ENCODE measurements around the gene HOXB1.
"Not testable (repeated sequence)": the region's sequence is repeated elsewhere in the genome, so short reads cannot be mapped to it uniquely, and the experiment has no call there.

Gene HOXB1

DNA sequence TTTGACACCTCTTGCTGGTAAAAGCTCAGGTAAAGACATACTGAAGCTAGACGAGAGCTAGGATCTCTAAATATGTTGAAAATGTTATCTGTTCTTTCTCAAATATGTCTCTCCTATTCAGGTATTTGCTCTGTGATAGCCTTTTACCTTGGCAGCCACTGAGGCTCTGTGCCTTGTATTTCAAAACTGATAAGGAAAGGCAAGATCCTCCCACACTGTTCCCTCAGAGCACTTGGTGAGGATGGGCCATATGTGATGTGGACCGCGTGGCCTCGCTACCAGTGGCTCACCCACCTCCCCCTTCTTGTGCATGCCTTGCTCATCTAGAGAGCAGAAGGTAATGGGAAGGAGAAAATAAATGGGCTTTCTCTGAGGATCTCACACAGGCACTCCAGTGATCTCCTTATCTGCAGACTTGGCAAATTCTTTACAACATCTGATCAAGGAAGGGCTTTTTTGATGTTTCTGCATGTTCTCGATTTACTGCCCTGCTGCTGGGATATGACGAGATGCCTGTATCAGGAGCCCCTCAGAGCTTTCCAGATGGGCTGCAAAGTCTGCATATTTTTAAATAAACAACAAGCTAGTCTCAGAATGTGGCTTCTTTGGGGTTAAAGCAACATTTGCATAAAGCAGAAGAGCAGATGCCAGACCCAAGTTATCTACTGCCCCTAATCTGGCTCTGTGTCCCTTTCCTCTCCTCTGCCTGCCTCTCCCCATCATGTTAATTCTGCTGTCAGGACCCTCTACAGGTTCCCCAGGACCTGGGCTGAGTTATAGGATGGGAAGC, 16.9 kb downstream of the HOXB1 start:
- peaks cover 55% of the 10 kb centered on the region for H3K4me1 Mint-ChIP-seq (ENCODE audit: low read depth)
- H3K27me3 Mint-ChIP-seq (ENCODE audit: low read depth): peaks cover 35% of the 10 kb centered on the region
- peaks cover 10% of the 10 kb centered on the region for H3K36me3 Mint-ChIP-seq (ENCODE audit: low read depth)
- peak overlapping the region; percentile 74 for H3K27ac Mint-ChIP-seq
- no peak overlapping the region for H3K4me3 Mint-ChIP-seq
- H3K9me3 Mint-ChIP-seq: no peaks in the 10 kb centered on the region

DNA sequence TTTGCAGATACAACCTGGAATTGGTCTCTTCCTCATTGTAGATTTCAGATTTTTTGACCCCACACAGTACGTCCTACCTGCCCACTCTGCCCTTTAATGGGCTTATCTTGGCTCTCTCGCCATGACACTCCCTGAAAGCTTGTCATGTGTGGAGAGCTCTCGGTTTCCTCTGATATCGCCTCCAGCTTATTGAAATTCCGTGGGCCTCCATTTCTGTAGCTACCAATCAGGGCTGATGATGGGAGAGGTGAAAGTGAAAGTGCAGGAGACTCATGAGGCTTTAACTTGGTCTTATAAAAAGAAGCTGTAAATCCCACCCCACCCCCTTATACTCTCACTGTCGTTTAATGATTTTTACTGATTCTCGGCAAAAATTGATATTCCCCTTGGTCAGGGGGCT, 17.7 kb downstream of the HOXB1 start:
- H3K27ac Mint-ChIP-seq: peak overlapping the region; percentile 82
- H3K36me3 Mint-ChIP-seq (ENCODE audit: low read depth): peaks cover 10% of the 10 kb centered on the region
- H3K4me3 Mint-ChIP-seq: peak overlapping the region; percentile 75
- H3K9me3 Mint-ChIP-seq: no peaks in the 10 kb centered on the region
- H3K4me1 Mint-ChIP-seq (ENCODE audit: low read depth): peaks cover 59% of the 10 kb centered on the region
- H3K27me3 Mint-ChIP-seq (ENCODE audit: low read depth): peaks cover 35% of the 10 kb centered on the region

GRCh38 chr17:48510761-48511604, 19.8 kb downstream of the HOXB1 start:
- Mint-ChIP-seq H3K36me3 (ENCODE audit: low read depth) (peaks cover 12% of the 10 kb centered on the region), H3K27me3 (ENCODE audit: low read depth) (peaks cover 17% of the 10 kb centered on the region), H3K27ac (peak overlapping the region; percentile 80), H3K9me3 (no peaks in the 10 kb centered on the region), H3K4me1 (ENCODE audit: low read depth) (peaks cover 66% of the 10 kb centered on the region), H3K4me3 (peak overlapping the region; percentile 51)

DNA sequence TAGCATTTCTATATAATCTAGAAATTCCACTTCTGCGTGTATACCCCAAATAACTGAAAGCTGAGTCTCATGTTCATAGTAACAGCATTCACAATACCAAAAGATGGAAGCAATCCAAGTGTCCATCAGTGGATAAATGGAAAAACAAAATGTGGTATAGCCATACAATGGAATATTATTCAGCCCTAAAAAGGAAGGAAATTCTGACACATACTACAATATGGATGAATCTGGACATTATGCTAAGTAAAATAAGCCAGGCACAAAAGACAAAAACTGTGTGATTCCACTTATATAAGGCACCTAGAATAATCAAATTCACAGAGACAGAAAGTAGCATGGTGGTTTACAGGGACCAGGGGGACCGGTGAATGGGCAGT, 20.4 kb downstream of the HOXB1 start:
- Mint-ChIP-seq H3K27ac (peak overlapping the region; percentile 80), H3K9me3 (no peaks in the 10 kb centered on the region), H3K36me3 (ENCODE audit: low read depth) (peaks cover 13% of the 10 kb centered on the region), H3K27me3 (ENCODE audit: low read depth) (peaks cover 11% of the 10 kb centered on the region), H3K4me3 (no peak overlapping the region), H3K4me1 (ENCODE audit: low read depth) (peaks cover 69% of the 10 kb centered on the region)

- H3K36me3 Mint-ChIP-seq (ENCODE audit: low read depth); H3K4me3 Mint-ChIP-seq; H3K9me3 Mint-ChIP-seq; H3K27ac Mint-ChIP-seq; H3K27me3 Mint-ChIP-seq (ENCODE audit: low read depth): not testable (repeated sequence)
- H3K4me1 Mint-ChIP-seq (ENCODE audit: low read depth): peaks cover 70% of the 10 kb centered on the region
Observed at GRCh38 chr17:48509708-48510107, 21.1 kb downstream of the HOXB1 start.

GRCh38 chr17:48506246-48506645, 24.6 kb downstream of the HOXB1 start:
- Mint-ChIP-seq H3K4me1 (ENCODE audit: low read depth) (peaks cover 48% of the 10 kb centered on the region), H3K4me3 (peak overlapping the region; percentile 19), H3K27ac (peak overlapping the region; percentile 83), H3K9me3 (no peaks in the 10 kb centered on the region), H3K36me3 (ENCODE audit: low read depth) (peaks cover 3% of the 10 kb centered on the region), H3K27me3 (ENCODE audit: low read depth) (peaks cover 19% of the 10 kb centered on the region)

GRCh38 chr17:48505788-48506187, 25.0 kb downstream of the HOXB1 start:
- Mint-ChIP-seq H3K4me3 (peak overlapping the region; percentile 19), H3K4me1 (ENCODE audit: low read depth) (peaks cover 46% of the 10 kb centered on the region), H3K9me3 (no peaks in the 10 kb centered on the region), H3K27ac (peak overlapping the region; percentile 83), H3K36me3 (ENCODE audit: low read depth) (peaks cover 3% of the 10 kb centered on the region), H3K27me3 (ENCODE audit: low read depth) (peaks cover 23% of the 10 kb centered on the region)

DNA sequence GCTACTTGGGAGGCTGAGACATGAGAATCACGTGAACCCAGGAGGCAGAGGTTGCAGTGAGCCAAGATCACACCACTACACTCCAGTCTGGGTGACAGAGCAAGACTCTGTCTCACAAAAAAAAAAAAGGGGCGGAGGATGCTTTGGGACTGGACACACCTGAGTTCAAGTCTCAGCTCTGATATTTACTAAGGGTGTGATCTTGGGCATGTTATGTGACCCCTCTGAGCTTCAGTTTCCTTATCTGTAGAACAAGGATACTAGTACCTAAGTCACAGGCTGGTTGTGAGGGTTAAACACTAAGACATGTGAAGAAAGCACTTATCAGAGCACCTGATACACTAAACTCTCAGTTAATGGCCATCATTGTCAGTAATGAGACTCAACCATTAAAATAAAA, 25.9 kb downstream of the HOXB1 start:
- Mint-ChIP-seq H3K27me3 (ENCODE audit: low read depth) (peaks cover 31% of the 10 kb centered on the region), H3K4me1 (ENCODE audit: low read depth) (peaks cover 42% of the 10 kb centered on the region), H3K27ac (peak overlapping the region; percentile 79), H3K4me3 (peak overlapping the region; percentile 64), H3K36me3 (ENCODE audit: low read depth) (peaks cover 3% of the 10 kb centered on the region), H3K9me3 (no peaks in the 10 kb centered on the region)

DNA sequence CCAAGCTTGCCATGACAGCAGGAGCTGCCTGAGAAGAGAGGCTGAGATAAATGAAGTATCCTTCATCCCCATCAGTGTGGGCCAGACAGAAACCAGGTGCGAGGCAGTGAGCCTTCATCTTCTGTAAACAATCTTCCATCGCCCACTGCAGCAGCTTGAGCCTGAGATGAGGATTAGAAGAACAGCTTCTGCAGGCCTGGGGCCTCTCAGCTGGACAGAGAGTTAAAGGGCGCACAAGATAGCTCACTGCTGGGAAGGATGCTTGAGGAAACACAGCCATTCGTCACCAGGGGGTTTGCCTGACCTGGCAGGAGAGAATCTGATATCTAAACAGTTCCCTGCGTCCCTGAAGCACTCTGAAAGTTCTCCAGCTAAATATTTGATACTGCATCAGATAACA, 27.1 kb downstream of the HOXB1 start:
- H3K27me3 Mint-ChIP-seq (ENCODE audit: low read depth): peaks cover 37% of the 10 kb centered on the region
- no peaks in the 10 kb centered on the region for H3K9me3 Mint-ChIP-seq
- H3K4me3 Mint-ChIP-seq: no peak overlapping the region
- peaks cover 41% of the 10 kb centered on the region for H3K4me1 Mint-ChIP-seq (ENCODE audit: low read depth)
- peaks cover 3% of the 10 kb centered on the region for H3K36me3 Mint-ChIP-seq (ENCODE audit: low read depth)
- H3K27ac Mint-ChIP-seq: no peak overlapping the region

- Mint-ChIP-seq H3K4me1 (ENCODE audit: low read depth) (peaks cover 36% of the 10 kb centered on the region), H3K27ac (no peak overlapping the region), H3K27me3 (ENCODE audit: low read depth) (peaks cover 45% of the 10 kb centered on the region), H3K9me3 (no peaks in the 10 kb centered on the region), H3K36me3 (ENCODE audit: low read depth) (peaks cover 3% of the 10 kb centered on the region), H3K4me3 (no peak overlapping the region)
Observed at GRCh38 chr17:48502901-48503300, 27.9 kb downstream of the HOXB1 start.

DNA sequence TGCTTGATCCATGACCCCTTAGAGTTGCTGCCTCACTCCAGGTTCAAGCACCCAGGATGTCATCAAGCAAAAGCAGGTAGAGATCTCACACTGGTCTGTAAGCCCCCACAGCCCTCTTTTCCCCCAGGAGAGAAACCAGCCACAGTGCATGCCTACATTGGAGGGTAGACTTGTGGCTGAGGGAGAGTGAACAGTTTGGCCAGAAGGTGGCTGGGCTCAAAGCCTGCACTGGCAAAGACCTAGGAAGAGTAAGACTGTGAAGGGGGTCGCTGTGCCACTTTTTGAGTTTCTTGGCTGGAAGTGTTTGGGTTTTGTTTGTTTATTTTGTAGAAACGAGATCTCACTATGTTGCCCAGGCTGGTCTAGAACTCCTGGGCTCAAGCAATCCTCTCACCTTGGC, 28.5 kb downstream of the HOXB1 start:
- no peak overlapping the region for H3K27ac Mint-ChIP-seq
- H3K27me3 Mint-ChIP-seq (ENCODE audit: low read depth): peaks cover 51% of the 10 kb centered on the region
- no peaks in the 10 kb centered on the region for H3K9me3 Mint-ChIP-seq
- peaks cover 33% of the 10 kb centered on the region for H3K4me1 Mint-ChIP-seq (ENCODE audit: low read depth)
- H3K4me3 Mint-ChIP-seq: no peak overlapping the region
- H3K36me3 Mint-ChIP-seq (ENCODE audit: low read depth): peaks cover 3% of the 10 kb centered on the region

DNA sequence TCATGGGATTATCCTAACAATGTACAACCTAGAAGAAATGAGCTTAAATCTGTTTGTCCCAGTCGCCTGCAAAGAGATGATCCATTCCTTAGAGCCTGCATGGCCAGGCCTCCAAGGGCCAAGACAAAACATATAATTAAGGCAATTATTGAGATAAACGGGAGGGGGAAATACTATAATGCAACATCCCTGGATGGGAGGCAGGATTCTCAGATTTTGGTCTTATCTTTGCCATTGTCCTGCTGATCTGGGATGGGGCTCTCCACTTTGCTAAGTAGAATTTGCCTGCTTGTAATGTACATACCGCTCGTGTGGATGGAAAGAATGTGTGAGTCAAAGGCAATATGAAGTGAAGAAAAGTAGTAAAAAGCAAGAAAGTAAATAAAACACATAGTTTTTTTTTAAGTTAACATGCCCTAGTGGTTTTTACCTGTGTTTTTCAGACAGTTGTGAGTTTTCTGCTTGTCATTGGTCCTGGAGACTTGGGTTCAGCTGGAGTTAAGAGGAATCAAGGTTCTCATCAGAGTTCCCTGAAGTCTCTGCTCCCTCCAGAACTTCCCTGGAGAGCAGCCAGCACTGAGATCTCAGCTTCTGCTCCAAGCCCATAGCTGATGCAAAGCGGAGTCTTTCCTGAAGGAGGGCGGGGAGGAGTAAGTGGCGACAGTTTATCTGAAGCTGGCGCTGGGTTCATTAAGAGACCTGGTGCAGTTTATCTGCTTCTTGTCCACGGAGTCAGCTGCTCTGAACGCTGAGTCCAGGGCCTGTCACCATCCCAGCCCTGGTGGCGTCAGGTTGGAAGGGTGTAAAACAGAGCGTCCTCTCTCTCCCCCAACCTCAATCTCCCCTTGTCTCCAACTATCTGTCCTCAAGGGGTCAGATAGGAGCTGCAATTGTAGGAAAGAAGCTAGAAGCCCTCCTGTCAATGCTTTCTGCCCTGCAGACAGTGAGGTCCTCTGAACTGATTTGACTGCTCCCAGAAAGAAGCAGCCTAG, 30.1 kb downstream of the HOXB1 start:
- Mint-ChIP-seq H3K27me3 (ENCODE audit: low read depth) (peaks cover 58% of the 10 kb centered on the region), H3K27ac (no peak overlapping the region), H3K4me3 (no peak overlapping the region), H3K36me3 (ENCODE audit: low read depth) (no peaks in the 10 kb centered on the region), H3K9me3 (no peaks in the 10 kb centered on the region), H3K4me1 (ENCODE audit: low read depth) (peaks cover 26% of the 10 kb centered on the region)

- H3K36me3 Mint-ChIP-seq (ENCODE audit: low read depth): no peaks in the 10 kb centered on the region
- peaks cover 19% of the 10 kb centered on the region for H3K4me1 Mint-ChIP-seq (ENCODE audit: low read depth)
- H3K27ac Mint-ChIP-seq: no peak overlapping the region
- no peaks in the 10 kb centered on the region for H3K9me3 Mint-ChIP-seq
- H3K27me3 Mint-ChIP-seq (ENCODE audit: low read depth): peaks cover 58% of the 10 kb centered on the region
- H3K4me3 Mint-ChIP-seq: no peak overlapping the region
Observed at GRCh38 chr17:48499735-48500434, 30.9 kb downstream of the HOXB1 start.

GRCh38 chr17:48499248-48499647, 31.6 kb downstream of the HOXB1 start:
- Mint-ChIP-seq H3K36me3 (ENCODE audit: low read depth) (no peaks in the 10 kb centered on the region), H3K9me3 (no peaks in the 10 kb centered on the region), H3K27ac (no peak overlapping the region), H3K4me1 (ENCODE audit: low read depth) (peaks cover 13% of the 10 kb centered on the region), H3K4me3 (no peak overlapping the region), H3K27me3 (ENCODE audit: low read depth) (peaks cover 64% of the 10 kb centered on the region)
